Smooth muscle cell (in vitro differentiated cells): ENCODE measurements around the gene TRIM38. TPM values are rescaled to one million over a fixed set of nuclear protein-coding genes. Genes with fewer than 3 reads are reported as not detected.
"Not testable (repeated sequence)": the region's sequence is repeated elsewhere in the genome, so short reads cannot be mapped to it uniquely, and the experiment has no call there.

ENCODE experiments used
- DNase-seq: peaks from one replicate; lab custom pipeline; 2025; ENCODE audit not compliant: unreplicated experiment; lab: John Stamatoyannopoulos, UW
- H2AFZ ChIP-seq: fragments of 200-600 bp; sonication (generic); 2 replicates; pipeline ENCODE4 v1.6.0; 2016; ENCODE audit warnings: antibody characterized with exemption, low read depth, mild to moderate bottlenecking
- H3F3A ChIP-seq: fragments of 200-600 bp; sonication (generic); 2 replicates; pipeline ENCODE4 v1.6.0; 2017; ENCODE audit warnings: antibody characterized with exemption, low read depth
- H3K27ac ChIP-seq: fragments of 200-600 bp; sonication (generic); 2 replicates; pipeline ENCODE4 v1.5.1; 2016; ENCODE audit warnings: low read depth, mild to moderate bottlenecking
- H3K27me3 ChIP-seq: fragments of 200-600 bp; sonication (generic); 2 replicates; pipeline ENCODE4 v1.6.1; 2016; ENCODE audit warnings: low read depth, mild to moderate bottlenecking
- H3K36me3 ChIP-seq: fragments of 200-600 bp; sonication (generic); 2 replicates; pipeline ENCODE4 v1.5.1; 2016; ENCODE audit warnings: low read depth
- H3K4me1 ChIP-seq: fragments of 200-600 bp; sonication (generic); 2 replicates; pipeline ENCODE4 v1.5.1; 2016; ENCODE audit warnings: low read depth
- H3K4me2 ChIP-seq: fragments of 200-600 bp; sonication (generic); 2 replicates; pipeline ENCODE4 v1.6.0; 2016; ENCODE audit warnings: mild to moderate bottlenecking
- H3K4me3 ChIP-seq: fragments of 200-600 bp; sonication (generic); 2 replicates; pipeline ENCODE4 v1.5.1; 2016; ENCODE audit warnings: mild to moderate bottlenecking
- H3K79me2 ChIP-seq: fragments of 200-600 bp; sonication (generic); 2 replicates; pipeline ENCODE4 v1.6.0; 2016; ENCODE audit warnings: low read depth, mild to moderate bottlenecking
- H3K9ac ChIP-seq: fragments of 200-600 bp; sonication (generic); 2 replicates; pipeline ENCODE4 v1.6.0; 2016; ENCODE audit warnings: low read depth
- H3K9me3 ChIP-seq: fragments of 200-600 bp; sonication (generic); replicated peaks from 2 replicates; pipeline ENCODE4 v1.5.1; 2016; ENCODE audit warnings: low read depth
- H4K20me1 ChIP-seq: fragments of 200-600 bp; sonication (generic); 2 replicates; pipeline ENCODE4 v1.6.0; 2016; ENCODE audit warnings: low read depth
- CTCF ChIP-seq: fragments of 200-600 bp; sonication (generic); IDR thresholded peaks from 2 replicates; pipeline ENCODE4 v1.5.1; 2017; ENCODE audit warnings: borderline replicate concordance, mild to moderate bottlenecking, antibody characterized with exemption; ENCODE audit not compliant: insufficient read depth, poor library complexity, severe bottlenecking
- WGBS: methylation state at CpG from one replicate; pipeline ENCODE4 v1.1.7; 2016; ENCODE audit warnings: low lambda C conversion rate; 5-methylcytosine and 5-hydroxymethylcytosine counted together
- polyA plus RNA-seq: library from polyadenylated mRNA; unstranded; fragments of >200 nt; fragmentation: Nextera tagmentation; extraction: Ambion mirVana; gene quantifications from 2 replicates; pipeline ENCODE4 v1.2.1, GENCODE V29; 2016
- total RNA-seq: library from RNA; depleted of rRNA; stranded (reverse); fragments of >200 nt; gene quantifications from 2 replicates; pipeline ENCODE4 v1.2.3, GENCODE V29; 2014

Gene TRIM38
- total and polyA plus RNA-seq, 2 experiments from 2014 or later, result 6.1 to 9.1 TPM

GRCh38 chr6:25927756-25928216, 34.8 kb upstream of the TRIM38 start:
- Histone ChIP-seq H3K79me2 (no peaks in the 10 kb centered on the region), H4K20me1 (no peaks in the 10 kb centered on the region), H3K27me3 (no peaks in the 10 kb centered on the region), H2AFZ (no peak overlapping the region), H3K4me3 (no peak overlapping the region), H3F3A (no peaks in the 10 kb centered on the region), H3K4me1 (no peaks in the 10 kb centered on the region), H3K27ac (no peak overlapping the region), H3K36me3 (no peaks in the 10 kb centered on the region), H3K9me3 (no peaks in the 10 kb centered on the region), H3K4me2 (no peak overlapping the region), H3K9ac (no peak overlapping the region)
- WGBS, result 40% methylated on average over 2 of the region's 2 CpGs
- no peak for TF ChIP-seq CTCF
- DNase-seq, result no peak

GRCh38 chr6:25928562-25929324, 33.9 kb upstream of the TRIM38 start:
- H3K27ac ChIP-seq, result no peak overlapping the region
- no peaks in the 10 kb centered on the region for H3K79me2 ChIP-seq
- H3K4me1 ChIP-seq, result no peaks in the 10 kb centered on the region
- 90% methylated on average over 4 of the region's 4 CpGs for WGBS
- no peaks in the 10 kb centered on the region for H3F3A ChIP-seq
- no peaks in the 10 kb centered on the region for H3K9me3 ChIP-seq
- H3K4me3 ChIP-seq, result peak overlapping the region; percentile 5
- no peak overlapping the region for H2AFZ ChIP-seq
- H3K36me3 ChIP-seq, result no peaks in the 10 kb centered on the region
- no peak for DNase-seq
- no peak overlapping the region for H3K4me2 ChIP-seq
- no peak for TF ChIP-seq CTCF
- no peaks in the 10 kb centered on the region for H3K27me3 ChIP-seq
- no peak overlapping the region for H3K9ac ChIP-seq
- no peaks in the 10 kb centered on the region for H4K20me1 ChIP-seq

GRCh38 chr6:25929785-25930184, 32.8 kb upstream of the TRIM38 start:
- H3F3A ChIP-seq, H3K36me3 ChIP-seq, H3K4me3 ChIP-seq, H3K9me3 ChIP-seq, H3K4me1 ChIP-seq, H3K4me2 ChIP-seq, H3K27me3 ChIP-seq, H4K20me1 ChIP-seq, H2AFZ ChIP-seq, H3K27ac ChIP-seq, H3K79me2 ChIP-seq, DNase-seq, H3K9ac ChIP-seq: not testable (repeated sequence)
- WGBS, result 93% methylated on average over 12 of the region's 12 CpGs

- Histone ChIP-seq H3K4me3 (no peak within 1 kb of the TSS), H3K4me2 (no peak within 1 kb of the TSS), H3K79me2 (no peaks in the 10 kb centered on the region), H3F3A (no peaks in the 10 kb centered on the region), H3K36me3 (no peaks in the 10 kb centered on the region), H3K27ac (no peak within 1 kb of the TSS), H4K20me1 (no peaks in the 10 kb centered on the region), H2AFZ (no peak within 1 kb of the TSS), H3K9ac (no peak within 1 kb of the TSS), H3K27me3 (no peaks in the 10 kb centered on the region), H3K9me3 (no peaks in the 10 kb centered on the region), H3K4me1 (no peaks in the 10 kb centered on the region)
- no peak for TF ChIP-seq CTCF
- no peak for DNase-seq
- WGBS, result 86% methylated on average over 9 of the region's 9 CpGs
These were observed 31.8 kb upstream of the TRIM38 start, which contains the start of gene SLC17A2 for GRCh38 chr6:25930532-25931410. TSS of gene SLC17A2 (minus strand) at chr6:25930691. CDS start at chr6:25925796, 4,895 bp downstream.
